Endothelial cell of umbilical vein (primary cell): ENCODE data around the gene ITGA11. TPM values are rescaled to one million over a fixed set of nuclear protein-coding genes. Genes with fewer than 3 reads are reported as not detected.

Experiments
- BruUV-seq: library from RNA; stranded (reverse); fragments of 400-500 nt; replicated peaks from 2 replicates; lab custom pipeline; 2021; lab: Mats Ljungman, UMichigan
- CTCF ChIA-PET: fragments of 300-600, 350-600 bp; sonication (Branson Sonifier 250); formaldehyde crosslinking; loops from one replicate; lab custom pipeline; 2021; ENCODE audit warnings: antibody characterized with exemption, inconsistent platforms; lab: Charles Lee
- POLR2A ChIA-PET: fragments of 300-600, 350-600 bp; sonication (Branson Sonifier 250); formaldehyde crosslinking; loops from one replicate; lab custom pipeline; 2021; ENCODE audit warnings: antibody characterized with exemption, inconsistent platforms; lab: Charles Lee
- DNase-seq: peaks from one replicate; pipeline ENCODE4 v3.0.0-alpha.2; 2011; ENCODE audit warnings: low read depth, low spot score
- FAIRE-seq: peaks from 2 replicates; lab custom pipeline; 2011; peaks lifted over from hg19 to GRCh38; lab: Jason Lieb, UNC
- H2AFZ ChIP-seq: 2 replicates; pipeline ENCODE4 v1.6.0; 2012; ENCODE audit warnings: low read depth, low read length, control low read depth, inconsistent platforms
- H3K27ac ChIP-seq: 2 replicates; pipeline ENCODE4 v1.5.1; 2011; ENCODE audit warnings: low read depth, mild to moderate bottlenecking, control low read depth, low read length, moderate library complexity; ENCODE audit not compliant: insufficient read depth
- H3K27me3 ChIP-seq, 2 experiments: 2 replicates each; pipeline versions ENCODE4 v1.6.0 to v1.6.1; 2011; ENCODE audit warnings: low read length in 2 of 2, mixed read lengths in 1 of 2; ENCODE audit not compliant: control insufficient read depth in 2 of 2, insufficient read depth in 2 of 2
- H3K36me3 ChIP-seq, 2 experiments: 2 replicates in 1 of 2; 3 replicates in 1 of 2; pipeline ENCODE4 v1.5.1; 2011; ENCODE audit warnings: low read length in 2 of 2, mild to moderate bottlenecking in 1 of 2, moderate library complexity in 1 of 2; ENCODE audit not compliant: control insufficient read depth in 2 of 2, insufficient read depth in 2 of 2; ENCODE audit errors: extremely low read depth in 1 of 2
- H3K4me1 ChIP-seq: 3 replicates; pipeline ENCODE4 v1.5.1; 2011; ENCODE audit warnings: mild to moderate bottlenecking, low read length; ENCODE audit not compliant: control insufficient read depth, insufficient read depth; ENCODE audit errors: extremely low read depth
- H3K4me2 ChIP-seq: 2 replicates; pipeline ENCODE4 v1.6.1; 2011; ENCODE audit warnings: low read length, control low read depth, mixed read lengths; ENCODE audit not compliant: insufficient read depth
- H3K4me3 ChIP-seq, 3 experiments: fragments of 200-600 bp in 1 of 3; sonication (generic), shearing (Covaris generic) in 1 of 3; replicated peaks in 1 of 3; 2 replicates each; pipeline ENCODE4 v1.5.1; 2011 to 2016; ENCODE audit warnings: control low read depth in 3 of 3, low read length in 3 of 3, mild to moderate bottlenecking in 2 of 3, inconsistent platforms in 1 of 3, low read depth in 1 of 3, moderate library complexity in 1 of 3; ENCODE audit not compliant: insufficient read depth in 1 of 3
- H3K79me2 ChIP-seq: 2 replicates; pipeline ENCODE4 v1.6.0; 2012; ENCODE audit warnings: low read length, inconsistent platforms; ENCODE audit not compliant: control insufficient read depth, insufficient read depth
- H3K9ac ChIP-seq: replicated peaks from 2 replicates; pipeline ENCODE3; 2011; ENCODE audit warnings: low read length, control low read depth; ENCODE audit not compliant: insufficient read depth; ENCODE audit errors: extremely low read depth
- H3K9me1 ChIP-seq: replicated peaks from 3 replicates; pipeline ENCODE4 v1.6.0; 2011; ENCODE audit warnings: mild to moderate bottlenecking, low read length; ENCODE audit not compliant: control insufficient read depth, insufficient read depth; ENCODE audit errors: extremely low read depth
- H3K9me3 ChIP-seq: replicated peaks from 2 replicates; pipeline ENCODE4 v1.5.1; 2012; ENCODE audit warnings: low read length, inconsistent platforms; ENCODE audit not compliant: control insufficient read depth, insufficient read depth
- H4K20me1 ChIP-seq: replicated peaks from 2 replicates; pipeline ENCODE3; 2011; ENCODE audit warnings: mild to moderate bottlenecking, low read length; ENCODE audit not compliant: control insufficient read depth, insufficient read depth; ENCODE audit errors: extremely low read depth
- CTCF ChIP-seq, 2 donors: IDR thresholded peaks; 1 replicate in 1 of 2; 2 replicates in 1 of 2; pipeline ENCODE4 v1.5.1; 2011; ENCODE audit warnings: low read length in 2 of 2, mild to moderate bottlenecking in 2 of 2, moderate library complexity in 2 of 2, control low read depth in 1 of 2, inconsistent platforms in 1 of 2, low read depth in 1 of 2; ENCODE audit not compliant: insufficient read depth in 1 of 2; ENCODE audit errors: extremely low read depth in 1 of 2
- EZH2 ChIP-seq: IDR thresholded peaks from 2 replicates; pipeline ENCODE4 v1.6.1; 2012; ENCODE audit warnings: borderline replicate concordance, low read depth, mild to moderate bottlenecking, moderate library complexity, low read length, inconsistent platforms; ENCODE audit not compliant: severe bottlenecking
- FOS ChIP-seq: IDR thresholded peaks from 2 replicates; pipeline ENCODE4 v1.6.1; 2011; ENCODE audit warnings: mild to moderate bottlenecking, low read length, moderate library complexity, borderline replicate concordance; ENCODE audit not compliant: insufficient read depth
- GATA2 ChIP-seq: IDR thresholded peaks from 2 replicates; pipeline ENCODE4 v1.7.0; 2011; ENCODE audit warnings: low read depth, mild to moderate bottlenecking, moderate library complexity, mixed read lengths, low read length; ENCODE audit not compliant: insufficient read length, insufficient read depth
- JUN ChIP-seq: IDR thresholded peaks from 2 replicates; pipeline ENCODE4 v1.6.1; 2011; ENCODE audit warnings: borderline replicate concordance, low read depth; ENCODE audit not compliant: insufficient read length, insufficient read depth
- MAX ChIP-seq: IDR thresholded peaks from 2 replicates; pipeline ENCODE4 v1.6.1; 2011; ENCODE audit not compliant: insufficient read depth, insufficient read length
- MYC ChIP-seq: IDR thresholded peaks from one replicate; pipeline ENCODE4 v1.6.1; 2011; ENCODE audit warnings: mild to moderate bottlenecking, low read depth, low read length
- POLR2A ChIP-seq: IDR thresholded peaks from 2 replicates; pipeline ENCODE4 v1.6.1; 2012; ENCODE audit warnings: low read depth, mild to moderate bottlenecking, control low read depth, low read length
- POLR2AphosphoS5 ChIP-seq: IDR thresholded peaks from 2 replicates; pipeline ENCODE4 v1.6.1; 2012; ENCODE audit warnings: low read depth, mild to moderate bottlenecking, control low read depth, low read length, moderate library complexity; ENCODE audit not compliant: insufficient read depth
- dilution Hi-C: fragments of 300-500 bp; cut with MboI; formaldehyde crosslinking; loops from one replicate; pipeline ENCODE4 v1.15.0; 2019; ENCODE audit warnings: low sequenced_read_pairs; ENCODE audit not compliant: extremely low pct_ligation_motif_present
- intact Hi-C: fragments of 100-400 bp; cut with micrococcal nuclease; formaldehyde crosslinking; loops from one replicate; pipeline ENCODE4 v1.10.0; 2022
- polyA plus RNA-seq, 4 experiments: library from polyadenylated mRNA; depleted of rRNA in 3 of 4; stranded (reverse) in 3 of 4; unstranded in 1 of 4; fragments of >200 nt; gene quantifications; 2 replicates each; pipeline versions ENCODE4 v1.2.1 to v1.2.3, GENCODE V29; 2011 to 2012; ENCODE audit warnings: missing spikeins in 1 of 4
- total RNA-seq: library from RNA; stranded (reverse); gene quantifications from 2 replicates; pipeline ENCODE4 v1.2.3, GENCODE V29; 2021

Gene ITGA11
- total and polyA plus RNA-seq, 2 donors (not counting 3 experiments of a cell fraction or from before 2014, with no cell fraction given) = 0.18 to 1.0 TPM

- H3K79me2 ChIP-seq = no peaks in the 10 kb centered on the region
- TF ChIP-seq POLR2A (no peak), EZH2 (no peak), POLR2AphosphoS5 (no peak), GATA2 (no peak), JUN (no peak), MYC (no peak), FOS (no peak), CTCF (IDR thresholded peaks at IDR 0.05; ENCODE audit: extremely low read depth in 1 of 2, insufficient read depth in 1 of 2, low read depth in 1 of 2, low read length in 2 of 2) (no peak), MAX (no peak)
- no peaks in the 10 kb centered on the region for H3K36me3 ChIP-seq
- no peak overlapping the region for H3K4me3 ChIP-seq
- no peaks in the 10 kb centered on the region for H4K20me1 ChIP-seq
- ChIA-PET CTCF (interaction anchor here (1.1 to 1.6 kb wide), 2 partner anchors 10 to 20 kb away, joined by 3 to 5 read pairs; no protein-coding TSS in a partner anchor), POLR2A (no interaction called here)
- no peak overlapping the region for H3K9ac ChIP-seq
- H3K27ac ChIP-seq = no peak overlapping the region
- FAIRE-seq = no peak
- BruUV-seq = no TSS peak
- H3K4me1 ChIP-seq = no peaks in the 10 kb centered on the region
- no peak overlapping the region for H3K4me2 ChIP-seq
- H3K9me3 ChIP-seq = no peaks in the 10 kb centered on the region
- no peaks in the 10 kb centered on the region for H3K9me1 ChIP-seq
- intact Hi-C loops = no loop called here
- H3K27me3 ChIP-seq = peaks cover 0 to 9% of the 10 kb centered on the region in 2 experiments
- dilution Hi-C loops = no loop called here
- DNase-seq = no peak
- no peak overlapping the region for H2AFZ ChIP-seq
Observed at GRCh38 chr15:68326711-68327354, 105.1 kb downstream of the ITGA11 start.
